ENCODE results near the gene IFNLR1.

GRCh38 chr1:24139222-24139489 is 47.9 kb downstream of the IFNLR1 start:
- no peak for TF ChIP-seq POLR2A (IDR thresholded peaks at IDR 0.05)
- no peak for TF ChIP-seq CTCF (IDR thresholded peaks at IDR 0.05)
